ENCODE results near the gene ATRNL1.

DNA sequence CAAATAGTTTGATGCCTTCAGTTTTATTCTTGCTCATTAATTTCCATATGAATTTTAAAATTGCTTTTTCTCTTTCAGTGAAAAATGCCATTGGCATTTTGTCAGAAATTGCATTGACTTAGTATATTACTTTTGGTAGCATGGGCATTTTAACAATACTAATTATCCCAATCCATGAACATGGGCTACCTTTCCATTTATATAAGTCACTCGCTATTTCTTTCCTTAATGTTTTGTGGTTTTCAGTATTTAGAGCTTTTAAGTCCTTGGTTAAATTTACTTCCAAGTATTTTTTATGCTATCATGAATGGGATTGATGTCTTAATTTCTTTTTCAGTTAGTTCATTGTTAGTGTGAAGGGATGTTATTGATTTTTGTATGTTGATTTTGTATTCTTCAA lies 297.4 kb downstream of the ATRNL1 start:
- TF ChIP-seq, protein P1, sequence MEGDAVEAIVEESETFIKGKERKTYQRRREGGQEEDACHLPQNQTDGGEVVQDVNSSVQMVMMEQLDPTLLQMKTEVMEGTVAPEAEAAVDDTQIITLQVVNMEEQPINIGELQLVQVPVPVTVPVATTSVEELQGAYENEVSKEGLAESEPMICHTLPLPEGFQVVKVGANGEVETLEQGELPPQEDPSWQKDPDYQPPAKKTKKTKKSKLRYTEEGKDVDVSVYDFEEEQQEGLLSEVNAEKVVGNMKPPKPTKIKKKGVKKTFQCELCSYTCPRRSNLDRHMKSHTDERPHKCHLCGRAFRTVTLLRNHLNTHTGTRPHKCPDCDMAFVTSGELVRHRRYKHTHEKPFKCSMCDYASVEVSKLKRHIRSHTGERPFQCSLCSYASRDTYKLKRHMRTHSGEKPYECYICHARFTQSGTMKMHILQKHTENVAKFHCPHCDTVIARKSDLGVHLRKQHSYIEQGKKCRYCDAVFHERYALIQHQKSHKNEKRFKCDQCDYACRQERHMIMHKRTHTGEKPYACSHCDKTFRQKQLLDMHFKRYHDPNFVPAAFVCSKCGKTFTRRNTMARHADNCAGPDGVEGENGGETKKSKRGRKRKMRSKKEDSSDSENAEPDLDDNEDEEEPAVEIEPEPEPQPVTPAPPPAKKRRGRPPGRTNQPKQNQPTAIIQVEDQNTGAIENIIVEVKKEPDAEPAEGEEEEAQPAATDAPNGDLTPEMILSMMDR (IDR thresholded peaks at IDR 0.05), result no peak
- TF ChIP-seq, protein P2, sequence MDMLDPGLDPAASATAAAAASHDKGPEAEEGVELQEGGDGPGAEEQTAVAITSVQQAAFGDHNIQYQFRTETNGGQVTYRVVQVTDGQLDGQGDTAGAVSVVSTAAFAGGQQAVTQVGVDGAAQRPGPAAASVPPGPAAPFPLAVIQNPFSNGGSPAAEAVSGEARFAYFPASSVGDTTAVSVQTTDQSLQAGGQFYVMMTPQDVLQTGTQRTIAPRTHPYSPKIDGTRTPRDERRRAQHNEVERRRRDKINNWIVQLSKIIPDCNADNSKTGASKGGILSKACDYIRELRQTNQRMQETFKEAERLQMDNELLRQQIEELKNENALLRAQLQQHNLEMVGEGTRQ (IDR thresholded peaks at IDR 0.05; ENCODE audit: borderline replicate concordance, low read depth, low read length), result no peak
- TF ChIP-seq POLR2AphosphoS5 (IDR thresholded peaks at IDR 0.05; ENCODE audit: low read depth, low read length), result no peak
- no peak for TF ChIP-seq RCOR1 (IDR thresholded peaks at IDR 0.05; ENCODE audit: low read length)
- TF ChIP-seq, protein P3, sequence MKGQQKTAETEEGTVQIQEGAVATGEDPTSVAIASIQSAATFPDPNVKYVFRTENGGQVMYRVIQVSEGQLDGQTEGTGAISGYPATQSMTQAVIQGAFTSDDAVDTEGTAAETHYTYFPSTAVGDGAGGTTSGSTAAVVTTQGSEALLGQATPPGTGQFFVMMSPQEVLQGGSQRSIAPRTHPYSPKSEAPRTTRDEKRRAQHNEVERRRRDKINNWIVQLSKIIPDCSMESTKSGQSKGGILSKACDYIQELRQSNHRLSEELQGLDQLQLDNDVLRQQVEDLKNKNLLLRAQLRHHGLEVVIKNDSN (IDR thresholded peaks at IDR 0.05; ENCODE audit: borderline replicate concordance, low read depth), result no peak
- TF ChIP-seq, protein P4, sequence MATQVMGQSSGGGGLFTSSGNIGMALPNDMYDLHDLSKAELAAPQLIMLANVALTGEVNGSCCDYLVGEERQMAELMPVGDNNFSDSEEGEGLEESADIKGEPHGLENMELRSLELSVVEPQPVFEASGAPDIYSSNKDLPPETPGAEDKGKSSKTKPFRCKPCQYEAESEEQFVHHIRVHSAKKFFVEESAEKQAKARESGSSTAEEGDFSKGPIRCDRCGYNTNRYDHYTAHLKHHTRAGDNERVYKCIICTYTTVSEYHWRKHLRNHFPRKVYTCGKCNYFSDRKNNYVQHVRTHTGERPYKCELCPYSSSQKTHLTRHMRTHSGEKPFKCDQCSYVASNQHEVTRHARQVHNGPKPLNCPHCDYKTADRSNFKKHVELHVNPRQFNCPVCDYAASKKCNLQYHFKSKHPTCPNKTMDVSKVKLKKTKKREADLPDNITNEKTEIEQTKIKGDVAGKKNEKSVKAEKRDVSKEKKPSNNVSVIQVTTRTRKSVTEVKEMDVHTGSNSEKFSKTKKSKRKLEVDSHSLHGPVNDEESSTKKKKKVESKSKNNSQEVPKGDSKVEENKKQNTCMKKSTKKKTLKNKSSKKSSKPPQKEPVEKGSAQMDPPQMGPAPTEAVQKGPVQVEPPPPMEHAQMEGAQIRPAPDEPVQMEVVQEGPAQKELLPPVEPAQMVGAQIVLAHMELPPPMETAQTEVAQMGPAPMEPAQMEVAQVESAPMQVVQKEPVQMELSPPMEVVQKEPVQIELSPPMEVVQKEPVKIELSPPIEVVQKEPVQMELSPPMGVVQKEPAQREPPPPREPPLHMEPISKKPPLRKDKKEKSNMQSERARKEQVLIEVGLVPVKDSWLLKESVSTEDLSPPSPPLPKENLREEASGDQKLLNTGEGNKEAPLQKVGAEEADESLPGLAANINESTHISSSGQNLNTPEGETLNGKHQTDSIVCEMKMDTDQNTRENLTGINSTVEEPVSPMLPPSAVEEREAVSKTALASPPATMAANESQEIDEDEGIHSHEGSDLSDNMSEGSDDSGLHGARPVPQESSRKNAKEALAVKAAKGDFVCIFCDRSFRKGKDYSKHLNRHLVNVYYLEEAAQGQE (IDR thresholded peaks at IDR 0.05; ENCODE audit: low read depth, low read length), result no peak
- TF ChIP-seq YY1 (IDR thresholded peaks at IDR 0.05; ENCODE audit: low read depth), result no peak
